SK-N-MC (cell line): Measurements from ENCODE around the gene DIO3.

Experiments used
- DNase-seq: peaks from one replicate; pipeline ENCODE4 v3.0.0-alpha.2; 2011; ENCODE audit warnings: low read depth, low spot score
- H3K27ac ChIP-seq: fragments of 200-600 bp; sonication (generic); 2 replicates; pipeline ENCODE4 v1.5.1; 2016; ENCODE audit warnings: mixed run types
- H3K36me3 ChIP-seq: fragments of 200-600 bp; sonication (generic); 2 replicates; pipeline ENCODE4 v1.6.1; 2017; ENCODE audit warnings: antibody characterized with exemption, low read length, mixed read lengths; ENCODE audit not compliant: insufficient read depth
- H3K4me3 ChIP-seq: fragments of 200-600 bp; sonication (generic); 2 replicates; pipeline ENCODE4 v1.5.1; 2016
- H3K9ac ChIP-seq: fragments of 200-600 bp; sonication (generic); 2 replicates; pipeline ENCODE4 v1.8.0; 2017; ENCODE audit warnings: mixed run types, mixed read lengths; ENCODE audit not compliant: insufficient read length
- H3K9me3 ChIP-seq: fragments of 200-600 bp; sonication (generic); 2 replicates; pipeline ENCODE4 v1.6.1; 2017; ENCODE audit warnings: low read depth, mild to moderate bottlenecking, antibody characterized with exemption, low read length, moderate library complexity, mixed read lengths
- EZH2 ChIP-seq: fragments of 200-600 bp; sonication (generic); IDR thresholded peaks from one replicate; pipeline ENCODE4 v1.6.1; 2017; ENCODE audit warnings: antibody characterized with exemption
- FOXP2 ChIP-seq: optimal IDR thresholded peaks from 2 replicates; pipeline ENCODE3; 2011; ENCODE audit warnings: mild to moderate bottlenecking, moderate library complexity; ENCODE audit not compliant: insufficient read depth; ENCODE audit errors: extremely low read length, control extremely low read depth
- POLR2AphosphoS5 ChIP-seq: IDR thresholded peaks from 2 replicates; pipeline ENCODE4 v1.6.1; 2012; ENCODE audit warnings: mild to moderate bottlenecking, low read depth, low read length, borderline replicate concordance

Gene DIO3

DNA sequence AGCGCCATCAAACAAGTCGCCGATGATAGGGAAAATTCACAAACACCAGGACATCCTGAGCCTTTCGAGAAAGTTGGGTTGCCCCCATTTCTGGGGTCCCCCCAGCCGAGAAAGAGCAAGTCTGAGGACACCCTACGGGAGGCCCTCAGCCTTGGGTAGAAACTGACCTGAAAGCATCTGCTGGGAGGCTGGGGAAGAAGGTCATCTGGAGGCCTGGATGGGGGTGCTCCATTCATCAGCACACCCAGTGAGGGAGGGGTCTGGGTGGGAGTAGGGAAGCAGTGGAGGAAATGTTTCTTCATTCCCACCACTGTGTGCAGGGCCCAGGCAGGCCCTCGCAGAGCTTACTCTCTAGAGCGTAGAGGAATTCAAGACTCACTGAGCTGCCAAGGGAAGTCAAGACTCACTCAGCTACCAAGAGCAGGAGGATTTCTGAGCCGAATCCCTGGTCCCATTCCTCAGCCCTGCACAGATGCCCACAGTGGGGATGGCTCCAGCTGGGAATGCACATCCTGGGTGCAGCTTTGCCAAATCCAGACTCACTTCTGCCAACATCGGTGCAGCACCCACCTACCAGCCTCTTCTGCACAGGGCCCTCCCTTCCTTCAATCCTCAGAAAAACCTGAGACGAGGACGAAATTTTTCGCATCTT, 38.1 kb downstream of the DIO3 start:
- Histone ChIP-seq H3K27ac (no peak overlapping the region), H3K36me3 (no peaks in the 10 kb centered on the region), H3K9me3 (no peaks in the 10 kb centered on the region), H3K9ac (no peak overlapping the region), H3K4me3 (no peak overlapping the region)
- no peak for DNase-seq
- no peak for TF ChIP-seq POLR2AphosphoS5
- TF ChIP-seq EZH2 = no peak
- no peak for TF ChIP-seq FOXP2

DNA sequence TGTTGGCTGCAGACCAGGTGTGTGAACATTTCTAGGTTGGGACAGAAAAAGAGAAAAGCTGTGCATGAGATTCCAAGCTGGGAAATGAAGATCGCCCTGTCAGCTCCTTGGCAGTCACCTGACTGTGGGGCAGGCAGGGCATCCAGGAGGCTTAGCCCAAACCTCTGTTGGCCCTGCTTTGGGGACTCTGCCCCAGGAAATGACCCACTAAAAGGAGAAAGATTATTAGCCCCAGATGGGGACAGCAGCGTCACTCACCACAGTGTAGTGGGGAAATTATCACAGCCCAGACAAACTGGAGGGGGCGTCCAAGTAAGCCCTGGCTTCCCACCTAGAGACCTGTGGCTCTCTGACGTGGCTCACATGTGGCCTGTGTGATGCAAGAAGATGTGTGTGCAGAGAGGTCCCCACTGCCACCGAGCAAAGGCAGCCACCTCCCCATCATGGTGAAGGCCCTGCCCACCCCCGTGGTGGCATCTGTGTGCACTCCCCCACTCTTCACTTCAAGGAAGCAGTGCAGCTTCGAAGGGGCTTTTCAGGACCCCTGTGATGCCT, 39.1 kb downstream of the DIO3 start:
- H3K9ac ChIP-seq = no peak overlapping the region
- no peaks in the 10 kb centered on the region for H3K9me3 ChIP-seq
- no peak for DNase-seq
- no peak overlapping the region for H3K4me3 ChIP-seq
- H3K27ac ChIP-seq = no peak overlapping the region
- TF ChIP-seq FOXP2 = no peak
- TF ChIP-seq EZH2 = no peak
- no peak for TF ChIP-seq POLR2AphosphoS5
- H3K36me3 ChIP-seq = no peaks in the 10 kb centered on the region

GRCh38 chr14:101600891-101601605, 39.8 kb downstream of the DIO3 start:
- no peak for DNase-seq
- H3K27ac ChIP-seq = no peak overlapping the region
- H3K9ac ChIP-seq = no peak overlapping the region
- H3K36me3 ChIP-seq = no peaks in the 10 kb centered on the region
- H3K9me3 ChIP-seq = no peaks in the 10 kb centered on the region
- no peak overlapping the region for H3K4me3 ChIP-seq
- no peak for TF ChIP-seq POLR2AphosphoS5
- TF ChIP-seq EZH2 = no peak
- no peak for TF ChIP-seq FOXP2

GRCh38 chr14:101601606-101602465, 40.5 kb downstream of the DIO3 start:
- no peak overlapping the region for H3K27ac ChIP-seq
- DNase-seq = no peak
- H3K9ac ChIP-seq = no peak overlapping the region
- no peaks in the 10 kb centered on the region for H3K36me3 ChIP-seq
- H3K9me3 ChIP-seq = no peaks in the 10 kb centered on the region
- H3K4me3 ChIP-seq = no peak overlapping the region
- TF ChIP-seq EZH2 (no peak), POLR2AphosphoS5 (no peak), FOXP2 (no peak)

- Histone ChIP-seq H3K27ac (no peak overlapping the region), H3K9ac (no peak overlapping the region), H3K36me3 (no peaks in the 10 kb centered on the region), H3K4me3 (no peak overlapping the region), H3K9me3 (no peaks in the 10 kb centered on the region)
- no peak for DNase-seq
- no peak for TF ChIP-seq FOXP2
- no peak for TF ChIP-seq POLR2AphosphoS5
- no peak for TF ChIP-seq EZH2
These were observed 41.2 kb downstream of the DIO3 start for GRCh38 chr14:101602466-101602840.

DNA sequence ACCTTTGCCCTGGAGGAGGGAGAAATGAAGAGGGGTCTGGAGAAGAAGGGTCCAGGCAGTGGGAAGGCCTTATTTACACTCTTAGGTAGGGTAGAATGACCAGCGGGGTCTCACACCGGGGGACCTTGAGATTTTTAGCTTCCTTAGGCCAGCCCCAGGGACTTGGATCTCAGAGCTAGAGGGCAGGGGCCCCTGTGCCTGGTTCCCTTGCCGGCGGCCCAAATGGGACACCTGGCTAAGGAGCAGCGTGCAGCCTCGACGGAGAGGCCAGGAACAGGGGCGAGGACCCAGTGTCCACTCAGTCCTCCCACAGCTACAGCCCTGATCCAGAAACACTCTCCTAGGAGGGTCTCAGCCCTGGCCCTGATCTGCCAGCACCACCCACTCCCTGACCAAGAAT, 41.8 kb downstream of the DIO3 start:
- TF ChIP-seq EZH2 (no peak), FOXP2 (no peak), POLR2AphosphoS5 (no peak)
- Histone ChIP-seq H3K27ac (no peak overlapping the region), H3K9ac (no peak overlapping the region), H3K36me3 (no peaks in the 10 kb centered on the region), H3K4me3 (no peak overlapping the region), H3K9me3 (no peaks in the 10 kb centered on the region)
- DNase-seq = no peak

DNA sequence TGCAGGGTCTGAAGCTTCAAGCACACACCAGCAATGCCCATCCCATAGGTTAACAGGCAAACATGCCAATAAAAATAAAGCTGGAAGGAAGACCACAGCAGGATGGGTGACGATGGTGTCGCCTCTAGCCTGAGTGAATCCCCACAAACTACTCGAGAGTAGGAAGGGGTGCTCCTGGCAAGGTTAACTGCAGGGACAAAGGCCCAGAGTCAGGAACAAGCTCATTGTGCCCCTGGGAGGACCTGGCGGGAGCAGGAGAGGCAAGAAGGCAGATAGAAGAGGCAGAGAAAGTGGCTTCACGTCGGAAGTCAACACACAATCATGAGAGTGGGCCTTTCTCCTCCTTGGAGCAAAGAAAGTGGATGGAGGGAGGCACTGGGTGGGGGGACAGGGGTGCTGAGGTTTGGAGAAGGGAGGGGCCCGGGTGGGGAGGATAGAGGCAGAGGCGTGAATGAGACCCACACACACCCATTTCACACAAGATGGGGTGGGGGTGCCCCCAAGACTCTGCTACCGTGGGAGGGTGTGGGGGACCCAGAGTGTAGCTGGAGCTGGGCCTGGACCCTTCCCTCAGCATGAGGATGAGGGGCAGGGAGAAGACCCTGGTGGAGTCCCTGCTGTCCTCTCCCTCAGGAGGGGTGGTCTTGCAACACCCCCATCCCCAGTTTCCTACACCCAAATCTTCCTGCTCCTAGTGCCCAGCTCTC, 43.1 kb downstream of the DIO3 start:
- no peak for TF ChIP-seq EZH2
- no peak for TF ChIP-seq FOXP2
- no peak for TF ChIP-seq POLR2AphosphoS5
- DNase-seq = no peak
- H3K36me3 ChIP-seq = no peaks in the 10 kb centered on the region
- no peaks in the 10 kb centered on the region for H3K9me3 ChIP-seq
- H3K9ac ChIP-seq = no peak overlapping the region
- no peak overlapping the region for H3K27ac ChIP-seq
- no peak overlapping the region for H3K4me3 ChIP-seq
